ENCODE data around the gene PLA2G2D. TPM values are rescaled to one million over a fixed set of nuclear protein-coding genes. Genes with fewer than 3 reads are reported as not detected.

Gene PLA2G2D, protein sequence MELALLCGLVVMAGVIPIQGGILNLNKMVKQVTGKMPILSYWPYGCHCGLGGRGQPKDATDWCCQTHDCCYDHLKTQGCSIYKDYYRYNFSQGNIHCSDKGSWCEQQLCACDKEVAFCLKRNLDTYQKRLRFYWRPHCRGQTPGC
- under 1 TPM in 1 of 2 donors, not detected in 1; 0.02 TPM for polyA plus RNA-seq

DNA sequence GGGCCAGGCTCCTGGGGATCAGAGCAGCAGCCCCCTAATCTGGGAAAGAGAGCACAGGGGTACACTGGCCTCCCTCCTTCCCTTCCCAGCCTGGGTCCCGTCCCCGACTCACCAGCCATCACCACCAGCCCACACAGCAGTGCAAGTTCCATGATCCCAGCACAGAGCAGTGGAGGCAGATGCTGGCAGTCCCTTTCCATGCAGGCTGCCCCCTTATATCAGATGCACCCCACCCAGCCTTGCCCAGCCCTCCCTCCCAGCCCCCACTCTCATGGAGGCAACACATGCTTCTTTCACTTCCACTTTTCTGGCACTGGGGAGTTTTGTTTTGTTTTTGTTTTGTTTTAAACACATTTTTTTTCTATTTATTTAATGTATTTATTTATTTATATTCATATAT, at the start of gene PLA2G2D:
TSS of gene PLA2G2D (minus strand) at position 190 of the 400 bp plus-strand sequence. CDS start at position 152, 38 bp downstream.
- 77 to 97% methylated on average over 2 of the region's 2 CpGs for WGBS, 2 donors

GRCh38 chr1:20168564-20169491, 49.5 kb upstream of the PLA2G2D start:
- H3K36me3 ChIP-seq (ENCODE audit: control insufficient read depth in 2 of 2, insufficient read depth in 2 of 2, low read length in 1 of 2), result no peaks in the 10 kb centered on the region
- H3K4me1 ChIP-seq (ENCODE audit: control insufficient read depth in 2 of 2, insufficient read depth in 2 of 2, low read length in 1 of 2), result peaks cover 0 to 2% of the 10 kb centered on the region in 2 donors
- H3K9me3 ChIP-seq (ENCODE audit: control insufficient read depth in 2 of 2, insufficient read depth in 1 of 2, low read depth in 1 of 2, low read length in 1 of 2), result peaks cover 0 to 10% of the 10 kb centered on the region in 2 donors
- 74 to 76% methylated on average over 9 of the region's 9 CpGs for WGBS, 2 donors
- H3K27me3 ChIP-seq (ENCODE audit: control insufficient read depth in 1 of 2, insufficient read depth in 2 of 2, low read length in 2 of 2), result peaks cover 0 to 3% of the 10 kb centered on the region in 2 donors
- no peak overlapping the region for H3K27ac ChIP-seq (ENCODE audit: low read depth in 2 of 2, low read length in 1 of 2)
- no peak overlapping the region for H3K4me3 ChIP-seq (ENCODE audit: low read depth in 1 of 2, low read length in 2 of 2)

More for the DNA sequence above, at the start of gene PLA2G2D:
- Histone ChIP-seq H3K36me3 (ENCODE audit: control insufficient read depth in 2 of 2, insufficient read depth in 2 of 2, low read length in 1 of 2) (no peaks in the 10 kb centered on the region), H3K9me3 (ENCODE audit: control insufficient read depth in 2 of 2, insufficient read depth in 1 of 2, low read depth in 1 of 2, low read length in 1 of 2) (no peaks in the 10 kb centered on the region), H3K4me1 (ENCODE audit: control insufficient read depth in 2 of 2, insufficient read depth in 2 of 2, low read length in 1 of 2) (no peaks in the 10 kb centered on the region), H3K27ac (ENCODE audit: low read depth in 2 of 2, low read length in 1 of 2) (no peak within 1 kb of the TSS), H3K4me3 (ENCODE audit: low read depth in 1 of 2, low read length in 2 of 2) (no peak within 1 kb of the TSS), H3K27me3 (ENCODE audit: control insufficient read depth in 1 of 2, insufficient read depth in 2 of 2, low read length in 2 of 2) (no peaks in the 10 kb centered on the region)

- peaks cover 2 to 14% of the 10 kb centered on the region in 2 donors for H3K9me3 ChIP-seq (ENCODE audit: control insufficient read depth in 2 of 2, insufficient read depth in 1 of 2, low read depth in 1 of 2, low read length in 1 of 2)
- WGBS, 2 donors, result 82 to 83% methylated on average over 8 of the region's 8 CpGs
Measured at GRCh38 chr1:20167126-20167525, 47.8 kb upstream of the PLA2G2D start.

GRCh38 chr1:20166051-20166450, 46.7 kb upstream of the PLA2G2D start:
- 43 to 54% methylated on average over 17 of the region's 17 CpGs for WGBS, 2 donors
- H3K27me3 ChIP-seq (ENCODE audit: control insufficient read depth in 1 of 2, insufficient read depth in 2 of 2, low read length in 2 of 2), result peaks cover 0 to 3% of the 10 kb centered on the region in 2 donors
- peaks cover 3 to 21% of the 10 kb centered on the region in 2 donors for H3K9me3 ChIP-seq (ENCODE audit: control insufficient read depth in 2 of 2, insufficient read depth in 1 of 2, low read depth in 1 of 2, low read length in 1 of 2)
- H3K4me1 ChIP-seq (ENCODE audit: control insufficient read depth in 2 of 2, insufficient read depth in 2 of 2, low read length in 1 of 2), result peaks cover 0 to 2% of the 10 kb centered on the region in 2 donors
- no peak overlapping the region for H3K4me3 ChIP-seq (ENCODE audit: low read depth in 1 of 2, low read length in 2 of 2)
- no peak overlapping the region for H3K27ac ChIP-seq (ENCODE audit: low read depth in 2 of 2, low read length in 1 of 2)
- no peaks in the 10 kb centered on the region for H3K36me3 ChIP-seq (ENCODE audit: control insufficient read depth in 2 of 2, insufficient read depth in 2 of 2, low read length in 1 of 2)

More at GRCh38 chr1:20167126-20167525, 47.8 kb upstream of the PLA2G2D start:
- H3K4me3 ChIP-seq (ENCODE audit: low read depth in 1 of 2, low read length in 2 of 2), result no peak overlapping the region
- no peak overlapping the region for H3K27ac ChIP-seq (ENCODE audit: low read depth in 2 of 2, low read length in 1 of 2)
- H3K27me3 ChIP-seq (ENCODE audit: control insufficient read depth in 1 of 2, insufficient read depth in 2 of 2, low read length in 2 of 2), result peaks cover 0 to 3% of the 10 kb centered on the region in 2 donors
- H3K36me3 ChIP-seq (ENCODE audit: control insufficient read depth in 2 of 2, insufficient read depth in 2 of 2, low read length in 1 of 2), result no peaks in the 10 kb centered on the region
- peaks cover 0 to 2% of the 10 kb centered on the region in 2 donors for H3K4me1 ChIP-seq (ENCODE audit: control insufficient read depth in 2 of 2, insufficient read depth in 2 of 2, low read length in 1 of 2)

- Histone ChIP-seq H3K9me3 (ENCODE audit: control insufficient read depth in 2 of 2, insufficient read depth in 1 of 2, low read depth in 1 of 2, low read length in 1 of 2) (peaks cover 7 to 26% of the 10 kb centered on the region in 2 donors), H3K27ac (ENCODE audit: low read depth in 2 of 2, low read length in 1 of 2) (no peak overlapping the region), H3K4me3 (ENCODE audit: low read depth in 1 of 2, low read length in 2 of 2) (no peak overlapping the region), H3K36me3 (ENCODE audit: control insufficient read depth in 2 of 2, insufficient read depth in 2 of 2, low read length in 1 of 2) (no peaks in the 10 kb centered on the region), H3K27me3 (ENCODE audit: control insufficient read depth in 1 of 2, insufficient read depth in 2 of 2, low read length in 2 of 2) (peaks cover 0 to 3% of the 10 kb centered on the region in 2 donors), H3K4me1 (ENCODE audit: control insufficient read depth in 2 of 2, insufficient read depth in 2 of 2, low read length in 1 of 2) (peaks cover 0 to 2% of the 10 kb centered on the region in 2 donors)
- 83% methylated on average over 16 of the region's 16 CpGs for WGBS, 2 donors
Measured at GRCh38 chr1:20165522-20165951, 46.2 kb upstream of the PLA2G2D start.

- peaks cover 0 to 2% of the 10 kb centered on the region in 2 donors for H3K4me1 ChIP-seq (ENCODE audit: control insufficient read depth in 2 of 2, insufficient read depth in 2 of 2, low read length in 1 of 2)
- H3K36me3 ChIP-seq (ENCODE audit: control insufficient read depth in 2 of 2, insufficient read depth in 2 of 2, low read length in 1 of 2), result no peaks in the 10 kb centered on the region
- H3K27me3 ChIP-seq (ENCODE audit: control insufficient read depth in 1 of 2, insufficient read depth in 2 of 2, low read length in 2 of 2), result peaks cover 0 to 3% of the 10 kb centered on the region in 2 donors
- 64 to 75% methylated on average over 15 of the region's 15 CpGs for WGBS, 2 donors
- H3K27ac ChIP-seq (ENCODE audit: low read depth in 2 of 2, low read length in 1 of 2), result no peak overlapping the region
- peaks cover 7 to 31% of the 10 kb centered on the region in 2 donors for H3K9me3 ChIP-seq (ENCODE audit: control insufficient read depth in 2 of 2, insufficient read depth in 1 of 2, low read depth in 1 of 2, low read length in 1 of 2)
- H3K4me3 ChIP-seq (ENCODE audit: low read depth in 1 of 2, low read length in 2 of 2), result no peak overlapping the region
Measured at GRCh38 chr1:20164694-20165202, 45.4 kb upstream of the PLA2G2D start.

DNA sequence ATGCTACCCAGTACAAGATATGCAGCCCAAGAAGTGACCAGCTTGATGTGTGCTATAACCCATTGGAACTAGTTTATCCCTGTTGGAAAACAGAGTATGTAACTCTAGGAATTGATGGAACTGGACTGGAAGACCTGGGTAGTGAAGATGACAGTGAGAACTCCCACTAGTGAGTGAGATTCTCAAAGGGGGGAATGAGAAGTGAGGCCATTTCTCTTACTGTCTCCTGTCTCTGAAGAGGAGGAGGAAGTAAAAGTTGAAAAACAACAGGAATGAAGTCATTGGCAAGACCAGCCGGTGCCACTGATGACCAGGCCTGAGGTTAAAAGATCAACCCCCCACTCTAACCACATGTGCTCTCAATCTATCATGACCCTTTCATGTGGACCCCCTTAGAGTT, 40.7 kb upstream of the PLA2G2D start:
- 73 to 74% methylated on average over 1 of the region's 1 CpG for WGBS, 2 donors
- Histone ChIP-seq H3K27ac (ENCODE audit: low read depth in 2 of 2, low read length in 1 of 2) (no peak overlapping the region), H3K9me3 (ENCODE audit: control insufficient read depth in 2 of 2, insufficient read depth in 1 of 2, low read depth in 1 of 2, low read length in 1 of 2) (peaks cover 12 to 37% of the 10 kb centered on the region in 2 donors), H3K36me3 (ENCODE audit: control insufficient read depth in 2 of 2, insufficient read depth in 2 of 2, low read length in 1 of 2) (no peaks in the 10 kb centered on the region), H3K4me1 (ENCODE audit: control insufficient read depth in 2 of 2, insufficient read depth in 2 of 2, low read length in 1 of 2) (no peaks in the 10 kb centered on the region), H3K4me3 (ENCODE audit: low read depth in 1 of 2, low read length in 2 of 2) (no peak overlapping the region), H3K27me3 (ENCODE audit: control insufficient read depth in 1 of 2, insufficient read depth in 2 of 2, low read length in 2 of 2) (no peaks in the 10 kb centered on the region)

DNA sequence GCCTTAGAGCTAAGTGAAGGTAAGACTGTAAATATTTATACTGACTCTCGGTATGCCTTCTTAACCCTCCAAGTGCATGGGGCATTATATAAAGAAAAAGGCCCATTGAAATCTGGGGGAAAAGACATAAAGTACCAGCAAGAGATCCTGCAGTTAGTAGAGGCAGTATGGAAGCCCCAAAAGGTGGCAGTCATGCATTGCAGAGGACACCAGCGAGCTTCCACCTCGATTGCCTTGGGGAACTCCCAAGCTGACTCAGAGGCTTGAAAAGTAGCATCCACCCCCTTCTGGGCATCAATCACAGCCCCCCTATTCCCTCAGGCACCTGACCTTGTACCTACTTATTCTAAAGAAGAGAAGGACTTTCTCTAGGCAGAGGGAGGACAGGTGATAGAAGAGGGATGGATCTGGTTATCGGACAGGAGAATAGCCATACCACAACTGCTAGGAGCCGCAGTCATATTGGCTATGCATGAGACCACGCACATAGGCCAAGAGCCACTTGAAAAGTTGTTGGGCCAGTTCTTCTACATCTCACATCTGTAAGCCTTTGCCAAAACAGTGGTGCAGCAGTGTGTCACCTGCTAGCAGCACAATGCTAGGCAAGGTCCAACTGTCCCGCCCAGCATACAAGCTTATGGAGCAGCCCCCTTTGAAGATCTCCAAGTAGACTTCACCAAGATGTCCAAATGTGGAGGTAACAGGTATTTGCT, 39.2 kb upstream of the PLA2G2D start:
- Histone ChIP-seq H3K9me3 (ENCODE audit: control insufficient read depth in 2 of 2, insufficient read depth in 1 of 2, low read depth in 1 of 2, low read length in 1 of 2) (peaks cover 12 to 29% of the 10 kb centered on the region in 2 donors), H3K4me3 (ENCODE audit: low read depth in 1 of 2, low read length in 2 of 2) (no peak overlapping the region), H3K27me3 (ENCODE audit: control insufficient read depth in 1 of 2, insufficient read depth in 2 of 2, low read length in 2 of 2) (no peaks in the 10 kb centered on the region), H3K36me3 (ENCODE audit: control insufficient read depth in 2 of 2, insufficient read depth in 2 of 2, low read length in 1 of 2) (no peaks in the 10 kb centered on the region), H3K4me1 (ENCODE audit: control insufficient read depth in 2 of 2, insufficient read depth in 2 of 2, low read length in 1 of 2) (no peaks in the 10 kb centered on the region), H3K27ac (ENCODE audit: low read depth in 2 of 2, low read length in 1 of 2) (no peak overlapping the region)
- 66 to 77% methylated on average over 7 of the region's 7 CpGs for WGBS, 2 donors

DNA sequence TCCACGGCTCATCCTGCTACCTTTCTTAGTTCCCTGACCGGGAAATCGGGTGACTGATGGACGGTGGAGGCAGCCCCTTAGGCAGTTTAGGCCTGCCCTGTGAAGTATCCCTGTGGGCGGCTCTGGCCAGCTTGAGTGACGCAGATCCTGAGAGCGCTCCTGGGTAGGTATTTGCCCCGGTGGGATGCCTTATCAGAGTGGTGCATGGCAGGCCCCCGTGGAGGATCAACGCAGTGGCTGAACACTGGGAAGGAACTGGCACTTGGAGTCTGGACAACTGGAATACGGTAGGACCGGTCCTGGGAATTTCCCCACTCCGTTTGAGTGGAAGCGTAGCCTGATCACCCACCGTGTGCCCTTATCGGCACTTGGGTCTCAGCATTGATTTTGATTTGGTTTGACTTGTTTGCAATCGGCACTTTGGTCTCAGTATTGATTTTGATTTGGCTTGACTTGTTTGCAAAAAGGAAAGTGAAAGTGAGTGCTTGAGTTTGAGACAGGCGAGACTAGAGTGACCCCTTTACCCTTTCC, 35.0 kb upstream of the PLA2G2D start:
- Histone ChIP-seq H3K36me3 (ENCODE audit: control insufficient read depth in 2 of 2, insufficient read depth in 2 of 2, low read length in 1 of 2) (no peaks in the 10 kb centered on the region), H3K27ac (ENCODE audit: low read depth in 2 of 2, low read length in 1 of 2) (no peak overlapping the region), H3K27me3 (ENCODE audit: control insufficient read depth in 1 of 2, insufficient read depth in 2 of 2, low read length in 2 of 2) (no peaks in the 10 kb centered on the region), H3K9me3 (ENCODE audit: control insufficient read depth in 2 of 2, insufficient read depth in 1 of 2, low read depth in 1 of 2, low read length in 1 of 2) (peaks cover 4 to 5% of the 10 kb centered on the region in 2 donors), H3K4me1 (ENCODE audit: control insufficient read depth in 2 of 2, insufficient read depth in 2 of 2, low read length in 1 of 2) (peaks cover 0 to 5% of the 10 kb centered on the region in 2 donors), H3K4me3 (ENCODE audit: low read depth in 1 of 2, low read length in 2 of 2) (no peak overlapping the region)
- 69 to 76% methylated on average over 18 of the region's 18 CpGs for WGBS, 2 donors
